T-cell (primary cell): ENCODE results near the gene RRBP1. TPM values are rescaled to one million over a fixed set of nuclear protein-coding genes. Genes with fewer than 3 reads are reported as not detected.

Experiments used
- ATAC-seq, 4 experiments: fragments of 200-7000 bp in 3 of 4; fragments of 150-1000 bp in 1 of 4; cut with Tn5 transposase; replicated peaks in 1 of 4; 1 replicate in 3 of 4; 2 replicates in 1 of 4; pipeline ENCODE4 v1.10.0; 2021; ENCODE audit warnings: moderate library complexity in 3 of 4, mild to moderate bottlenecking in 2 of 4, moderate number of reproducible peaks in 1 of 4
- CTCF ChIA-PET, 2 donors: fragments of 300-600 bp; sonication (Branson Sonifier 250); formaldehyde crosslinking; loops; one replicate each; lab custom pipeline; 2022; ENCODE audit warnings: antibody characterized with exemption in 2 of 2; lab: Charles Lee
- POLR2A ChIA-PET, 2 donors: fragments of 300-600 bp; sonication (Branson Sonifier 250); formaldehyde crosslinking; loops; one replicate each; lab custom pipeline; 2022; ENCODE audit warnings: antibody characterized with exemption in 2 of 2; lab: Charles Lee
- DNase-seq, 35 experiments: peaks; one replicate each; pipeline versions ENCODE4 v3.0.0 to v3.0.0-alpha.2; 2013 to 2023
- H3K27ac ChIP-seq: one replicate; pipeline ENCODE4 v1.5.1; 2013; ENCODE audit warnings: low read length
- H3K27me3 ChIP-seq, 2 experiments: replicated peaks in 1 of 2; 1 replicate in 1 of 2; 2 replicates in 1 of 2; pipeline versions ENCODE4 v1.6.1 to v1.7.0; 2013; ENCODE audit warnings: low read length in 1 of 2, mixed read lengths in 1 of 2; ENCODE audit not compliant: control insufficient read depth in 2 of 2, insufficient read depth in 2 of 2; ENCODE audit errors: extremely low read depth in 1 of 2
- H3K36me3 ChIP-seq, 2 donors: 1 replicate in 1 of 2; 2 replicates in 1 of 2; pipeline versions ENCODE4 v1.6.1 to v1.7.0; 2013; ENCODE audit warnings: low read length in 1 of 2; ENCODE audit not compliant: control insufficient read depth in 2 of 2, insufficient read depth in 1 of 2; ENCODE audit errors: extremely low read depth in 1 of 2
- H3K4me1 ChIP-seq, 2 experiments: 1 replicate in 1 of 2; 2 replicates in 1 of 2; pipeline versions ENCODE4 v1.6.1 to v1.7.0; 2013; ENCODE audit warnings: low read length in 2 of 2, mixed read lengths in 1 of 2; ENCODE audit not compliant: insufficient read depth in 2 of 2, control insufficient read depth in 1 of 2; ENCODE audit errors: extremely low read depth in 1 of 2
- H3K4me3 ChIP-seq, 2 donors: 1 replicate in 1 of 2; 2 replicates in 1 of 2; pipeline versions ENCODE4 v1.5.1 to v1.7.0; 2013; ENCODE audit warnings: mild to moderate bottlenecking in 2 of 2, low read length in 1 of 2, moderate library complexity in 1 of 2; ENCODE audit not compliant: control insufficient read depth in 1 of 2; ENCODE audit errors: extremely low read depth in 1 of 2
- H3K9me3 ChIP-seq: 2 replicates; pipeline ENCODE4 v1.7.0; 2013
- H3K27ac Mint-ChIP-seq, 2 donors: one replicate each; pipeline ENCODE4 v1.8.0; 2020 to 2021; ENCODE audit warnings: mild to moderate bottlenecking in 2 of 2, mixed read lengths in 2 of 2
- H3K27me3 Mint-ChIP-seq, 2 donors: one replicate each; pipeline ENCODE4 v1.8.0; 2021 to 2022; ENCODE audit warnings: mixed read lengths in 2 of 2
- H3K36me3 Mint-ChIP-seq: one replicate; pipeline ENCODE4 v1.8.0; 2021; ENCODE audit warnings: mixed read lengths
- H3K4me1 Mint-ChIP-seq, 3 donors: one replicate each; pipeline ENCODE4 v1.8.0; 2020 to 2022; ENCODE audit warnings: mixed read lengths in 3 of 3, mild to moderate bottlenecking in 1 of 3
- H3K4me3 Mint-ChIP-seq, 3 donors: one replicate each; pipeline ENCODE4 v1.8.0; 2020 to 2022; ENCODE audit warnings: mild to moderate bottlenecking in 3 of 3, mixed read lengths in 3 of 3, moderate library complexity in 3 of 3
- H3K9me3 Mint-ChIP-seq, 3 donors: one replicate each; pipeline ENCODE4 v1.8.0; 2020 to 2022; ENCODE audit warnings: mixed read lengths in 3 of 3
- WGBS: methylation state at CpG from one replicate; pipeline ENCODE4 v1.1.5; 2013; ENCODE audit warnings: missing lambda C conversion rate; ENCODE audit not compliant: insufficient coverage; 5-methylcytosine and 5-hydroxymethylcytosine counted together
- total RNA-seq, 35 experiments: library from RNA in 6 of 35; stranded (reverse) in 6 of 35; fragments of 120-200 nt in 1 of 35; gene quantifications; one replicate each; pipeline versions ENCODE4 v1.2.1 to v1.2.4 and lab custom pipeline; 2013 to 2026

RRBP1 gene
- total RNA-seq, 5 donors from 2014 or later (not counting 1 experiment from before 2014, with no cell fraction given) = 26.3 to 32.4 (median 30.1) TPM

GRCh38 chr20:17624551-17625245 lies 57.3 kb downstream of the RRBP1 start:
- ATAC-seq = no peak

GRCh38 chr20:17624070-17624469 lies 58.0 kb downstream of the RRBP1 start:
- CTCF ChIA-PET = no interaction called here
- Histone ChIP-seq H3K27me3 (no peaks in the 10 kb centered on the region), H3K4me1 (no peaks in the 10 kb centered on the region), H3K27ac (no peak overlapping the region), H3K36me3 (peaks cover 34 to 50% of the 10 kb centered on the region in 2 donors), H3K4me3 (no peak overlapping the region), H3K9me3 (no peaks in the 10 kb centered on the region)
- no peaks in the 10 kb centered on the region for H3K9me3 Mint-ChIP-seq
- H3K4me1 Mint-ChIP-seq = no peaks in the 10 kb centered on the region
- no peaks in the 10 kb centered on the region for H3K27me3 Mint-ChIP-seq
- no peak for ATAC-seq
- POLR2A ChIA-PET = no interaction called here
- H3K27ac Mint-ChIP-seq = no peak overlapping the region
- WGBS = 99% methylated on average over 11 of the region's 12 CpGs
- no peak overlapping the region for H3K4me3 Mint-ChIP-seq
- peaks cover 38% of the 10 kb centered on the region for H3K36me3 Mint-ChIP-seq
- no peak for DNase-seq

More at GRCh38 chr20:17624551-17625245, 57.3 kb downstream of the RRBP1 start:
- no peak overlapping the region for H3K27ac ChIP-seq
- ChIA-PET CTCF (no interaction called here), POLR2A (no interaction called here)
- H3K4me3 ChIP-seq = no peak overlapping the region
- no peak overlapping the region for H3K27ac Mint-ChIP-seq
- peaks cover 36% of the 10 kb centered on the region for H3K36me3 Mint-ChIP-seq
- no peaks in the 10 kb centered on the region for H3K9me3 ChIP-seq
- H3K4me1 Mint-ChIP-seq = no peaks in the 10 kb centered on the region
- H3K27me3 Mint-ChIP-seq = no peaks in the 10 kb centered on the region
- no peaks in the 10 kb centered on the region for H3K4me1 ChIP-seq
- no peak overlapping the region for H3K4me3 Mint-ChIP-seq
- WGBS = 93% methylated on average over 12 of the region's 15 CpGs
- no peaks in the 10 kb centered on the region for H3K9me3 Mint-ChIP-seq
- no peaks in the 10 kb centered on the region for H3K27me3 ChIP-seq
- H3K36me3 ChIP-seq = peaks cover 30 to 49% of the 10 kb centered on the region in 2 donors
- no peak for DNase-seq

GRCh38 chr20:17622851-17623508 lies 59.1 kb downstream of the RRBP1 start:
- Histone ChIP-seq H3K36me3 (peaks cover 36 to 50% of the 10 kb centered on the region in 2 donors), H3K27me3 (no peaks in the 10 kb centered on the region), H3K4me1 (no peaks in the 10 kb centered on the region), H3K4me3 (no peak overlapping the region), H3K9me3 (no peaks in the 10 kb centered on the region), H3K27ac (no peak overlapping the region)
- Mint-ChIP-seq H3K4me1 (no peaks in the 10 kb centered on the region), H3K9me3 (no peaks in the 10 kb centered on the region), H3K27me3 (no peaks in the 10 kb centered on the region), H3K27ac (no peak overlapping the region), H3K36me3 (peaks cover 32% of the 10 kb centered on the region), H3K4me3 (no peak overlapping the region)
- POLR2A ChIA-PET = no interaction called here
- DNase-seq = peak in 1 of 35 experiments; percentile 21
- ATAC-seq = no peak
- 94% methylated on average over 6 of the region's 9 CpGs for WGBS
- CTCF ChIA-PET = interaction anchor here in 1 of 2 donors (0.6 kb wide), 1 partner anchor 93 kb away, joined by 3 read pairs; no protein-coding TSS in a partner anchor

GRCh38 chr20:17622086-17622850 lies 59.8 kb downstream of the RRBP1 start:
- H3K4me3 Mint-ChIP-seq = no peak overlapping the region
- no peaks in the 10 kb centered on the region for H3K9me3 ChIP-seq
- no peaks in the 10 kb centered on the region for H3K27me3 Mint-ChIP-seq
- H3K4me1 ChIP-seq = peaks cover 0 to 7% of the 10 kb centered on the region in 2 experiments
- H3K27ac Mint-ChIP-seq = no peak overlapping the region
- H3K36me3 Mint-ChIP-seq = peaks cover 31% of the 10 kb centered on the region
- no peak overlapping the region for H3K27ac ChIP-seq
- ChIA-PET POLR2A (no interaction called here), CTCF (interaction anchor here in 1 of 2 donors (0.6 kb wide), 1 partner anchor 93 kb away, joined by 3 read pairs; no protein-coding TSS in a partner anchor)
- H3K9me3 Mint-ChIP-seq = no peaks in the 10 kb centered on the region
- DNase-seq = no peak
- no peak for ATAC-seq
- WGBS = 98% methylated on average over 6 of the region's 11 CpGs
- H3K4me3 ChIP-seq = no peak overlapping the region
- H3K4me1 Mint-ChIP-seq = no peaks in the 10 kb centered on the region
- no peaks in the 10 kb centered on the region for H3K27me3 ChIP-seq
- H3K36me3 ChIP-seq = peaks cover 36 to 49% of the 10 kb centered on the region in 2 donors

- 95% methylated on average over 20 of the region's 24 CpGs for WGBS
- no peaks in the 10 kb centered on the region for H3K27me3 Mint-ChIP-seq
- CTCF ChIA-PET = no interaction called here
- DNase-seq = peak in 1 of 35 experiments; percentile 1
- Histone ChIP-seq H3K36me3 (peaks cover 30 to 43% of the 10 kb centered on the region in 2 donors), H3K27me3 (no peaks in the 10 kb centered on the region), H3K9me3 (no peaks in the 10 kb centered on the region), H3K4me3 (no peak overlapping the region), H3K27ac (no peak overlapping the region), H3K4me1 (peaks cover 0 to 9% of the 10 kb centered on the region in 2 experiments)
- H3K27ac Mint-ChIP-seq = no peak overlapping the region
- H3K4me3 Mint-ChIP-seq = no peak overlapping the region
- ATAC-seq = no peak
- H3K4me1 Mint-ChIP-seq = no peaks in the 10 kb centered on the region
- peaks cover 28% of the 10 kb centered on the region for H3K36me3 Mint-ChIP-seq
- no peaks in the 10 kb centered on the region for H3K9me3 Mint-ChIP-seq
- POLR2A ChIA-PET = no interaction called here
These were observed 60.6 kb downstream of the RRBP1 start for GRCh38 chr20:17621229-17621968.
